RWPE2 (cell line): Measurements from ENCODE around the gene ZG16.
"Not testable (repeated sequence)": the region's sequence is repeated elsewhere in the genome, so short reads cannot be mapped to it uniquely, and the experiment has no call there.

Experiments used
- ATAC-seq: fragments of 200-7000 bp; cut with Tn5 transposase; 3 replicates; pipeline ENCODE4 v1.9.1; 2021; ENCODE audit warnings: low read depth
- DNase-seq: peaks from one replicate; pipeline ENCODE4 v3.0.0-alpha.2; 2020; ENCODE audit warnings: low spot score
- H3K27ac ChIP-seq: fragments of 450-650 bp; 2 replicates; pipeline ENCODE4 v1.5.1; 2017; ENCODE audit warnings: mild to moderate bottlenecking; ENCODE audit not compliant: poor library complexity, severe bottlenecking
- H3K27me3 ChIP-seq: fragments of 250-450 bp; sonication (Bioruptor Pico); 2 replicates; pipeline ENCODE4 v1.5.1; 2021; ENCODE audit warnings: mild to moderate bottlenecking, moderate library complexity; ENCODE audit not compliant: insufficient read depth, poor library complexity, severe bottlenecking
- H3K36me3 ChIP-seq: fragments of 250-450 bp; sonication (Bioruptor Pico); 2 replicates; pipeline ENCODE4 v1.5.1; 2020; ENCODE audit warnings: low read depth, mild to moderate bottlenecking, moderate library complexity
- H3K4me1 ChIP-seq: fragments of 250-450 bp; sonication (Bioruptor Pico); 2 replicates; pipeline ENCODE4 v1.5.1; 2021; ENCODE audit warnings: mild to moderate bottlenecking, moderate library complexity; ENCODE audit not compliant: insufficient read depth, poor library complexity, severe bottlenecking
- H3K4me3 ChIP-seq: fragments of 250-450 bp; sonication (Bioruptor Pico); 2 replicates; pipeline ENCODE4 v1.5.1; 2021; ENCODE audit warnings: mild to moderate bottlenecking, moderate library complexity; ENCODE audit not compliant: severe bottlenecking
- H3K9me3 ChIP-seq: fragments of 250-450 bp; sonication (Bioruptor Pico); 2 replicates; pipeline ENCODE4 v1.5.1; 2021; ENCODE audit warnings: mild to moderate bottlenecking, moderate library complexity; ENCODE audit not compliant: severe bottlenecking
- TF ChIP-seq, protein P1 (sequence below): fragments of 450-650 bp; IDR thresholded peaks from one replicate; pipeline ENCODE4 v1.5.1; 2017; ENCODE audit warnings: mild to moderate bottlenecking, moderate library complexity; ENCODE audit not compliant: poor library complexity, severe bottlenecking

ZG16 gene

DNA sequence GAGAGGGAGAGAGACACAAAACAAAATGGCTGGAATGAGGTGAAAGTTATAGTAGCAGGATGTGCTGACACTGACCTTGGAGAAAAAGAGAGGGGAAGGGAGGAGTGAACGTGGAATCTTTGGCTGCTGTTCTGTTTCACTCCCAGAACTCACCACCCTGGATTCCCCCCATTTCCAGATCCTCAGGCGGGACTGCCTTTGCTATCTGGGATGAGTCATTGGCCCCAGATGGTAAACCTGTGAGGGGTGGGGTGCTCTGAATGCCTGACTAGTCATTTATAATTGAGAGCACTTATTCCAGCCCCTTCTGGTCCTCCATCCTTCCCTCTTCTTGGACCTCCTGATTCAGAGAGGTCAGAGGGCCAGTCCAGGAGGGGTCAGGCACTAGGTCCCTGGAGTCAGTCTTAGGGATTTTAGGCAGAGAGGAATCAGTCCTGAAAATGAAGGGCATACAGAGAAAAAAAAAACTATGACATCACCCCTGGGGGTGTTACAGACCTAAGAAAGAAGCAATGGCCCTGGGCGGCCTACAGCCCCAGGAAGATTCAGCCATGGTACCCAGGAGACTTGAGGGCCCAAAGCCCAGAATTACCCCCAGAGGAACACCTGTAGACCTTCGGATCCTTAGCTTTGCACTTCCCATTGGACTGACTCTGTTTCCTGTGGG is 2.2 kb upstream of the ZG16 start:
- no peak for DNase-seq
- Histone ChIP-seq H3K9me3 (no peaks in the 10 kb centered on the region), H3K4me1 (no peaks in the 10 kb centered on the region), H3K27me3 (no peaks in the 10 kb centered on the region), H3K27ac (no peak overlapping the region), H3K4me3 (no peak overlapping the region), H3K36me3 (no peaks in the 10 kb centered on the region)
- TF ChIP-seq, protein P1, sequence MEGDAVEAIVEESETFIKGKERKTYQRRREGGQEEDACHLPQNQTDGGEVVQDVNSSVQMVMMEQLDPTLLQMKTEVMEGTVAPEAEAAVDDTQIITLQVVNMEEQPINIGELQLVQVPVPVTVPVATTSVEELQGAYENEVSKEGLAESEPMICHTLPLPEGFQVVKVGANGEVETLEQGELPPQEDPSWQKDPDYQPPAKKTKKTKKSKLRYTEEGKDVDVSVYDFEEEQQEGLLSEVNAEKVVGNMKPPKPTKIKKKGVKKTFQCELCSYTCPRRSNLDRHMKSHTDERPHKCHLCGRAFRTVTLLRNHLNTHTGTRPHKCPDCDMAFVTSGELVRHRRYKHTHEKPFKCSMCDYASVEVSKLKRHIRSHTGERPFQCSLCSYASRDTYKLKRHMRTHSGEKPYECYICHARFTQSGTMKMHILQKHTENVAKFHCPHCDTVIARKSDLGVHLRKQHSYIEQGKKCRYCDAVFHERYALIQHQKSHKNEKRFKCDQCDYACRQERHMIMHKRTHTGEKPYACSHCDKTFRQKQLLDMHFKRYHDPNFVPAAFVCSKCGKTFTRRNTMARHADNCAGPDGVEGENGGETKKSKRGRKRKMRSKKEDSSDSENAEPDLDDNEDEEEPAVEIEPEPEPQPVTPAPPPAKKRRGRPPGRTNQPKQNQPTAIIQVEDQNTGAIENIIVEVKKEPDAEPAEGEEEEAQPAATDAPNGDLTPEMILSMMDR, result no peak
- peak; percentile 83 for ATAC-seq

DNA sequence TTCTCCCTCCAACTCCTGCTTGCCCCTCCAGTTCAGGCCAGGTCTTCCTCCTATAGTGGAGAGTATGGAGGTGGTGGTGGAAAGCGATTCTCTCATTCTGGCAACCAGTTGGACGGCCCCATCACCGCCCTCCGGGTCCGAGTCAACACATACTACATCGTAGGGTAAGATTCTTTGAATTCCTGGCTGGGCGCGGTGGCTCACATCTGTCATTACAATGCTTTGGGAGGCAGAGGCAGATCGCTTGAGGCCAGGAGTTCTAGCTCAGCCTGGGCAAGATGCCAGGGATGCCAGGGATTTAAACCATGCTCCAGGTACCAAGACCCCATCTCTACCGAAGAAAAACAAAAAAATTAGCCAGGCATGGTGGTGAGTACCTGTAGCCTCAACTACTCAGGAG is 1.4 kb downstream of the ZG16 start:
- DNase-seq (peak; percentile 76), ATAC-seq (peak; percentile 49)
- Histone ChIP-seq H3K9me3 (no peaks in the 10 kb centered on the region), H3K36me3 (no peaks in the 10 kb centered on the region), H3K27me3 (no peaks in the 10 kb centered on the region), H3K4me3 (no peak overlapping the region), H3K27ac (no peak overlapping the region), H3K4me1 (peaks cover 7% of the 10 kb centered on the region)
- TF ChIP-seq, protein P1, result no peak

DNA sequence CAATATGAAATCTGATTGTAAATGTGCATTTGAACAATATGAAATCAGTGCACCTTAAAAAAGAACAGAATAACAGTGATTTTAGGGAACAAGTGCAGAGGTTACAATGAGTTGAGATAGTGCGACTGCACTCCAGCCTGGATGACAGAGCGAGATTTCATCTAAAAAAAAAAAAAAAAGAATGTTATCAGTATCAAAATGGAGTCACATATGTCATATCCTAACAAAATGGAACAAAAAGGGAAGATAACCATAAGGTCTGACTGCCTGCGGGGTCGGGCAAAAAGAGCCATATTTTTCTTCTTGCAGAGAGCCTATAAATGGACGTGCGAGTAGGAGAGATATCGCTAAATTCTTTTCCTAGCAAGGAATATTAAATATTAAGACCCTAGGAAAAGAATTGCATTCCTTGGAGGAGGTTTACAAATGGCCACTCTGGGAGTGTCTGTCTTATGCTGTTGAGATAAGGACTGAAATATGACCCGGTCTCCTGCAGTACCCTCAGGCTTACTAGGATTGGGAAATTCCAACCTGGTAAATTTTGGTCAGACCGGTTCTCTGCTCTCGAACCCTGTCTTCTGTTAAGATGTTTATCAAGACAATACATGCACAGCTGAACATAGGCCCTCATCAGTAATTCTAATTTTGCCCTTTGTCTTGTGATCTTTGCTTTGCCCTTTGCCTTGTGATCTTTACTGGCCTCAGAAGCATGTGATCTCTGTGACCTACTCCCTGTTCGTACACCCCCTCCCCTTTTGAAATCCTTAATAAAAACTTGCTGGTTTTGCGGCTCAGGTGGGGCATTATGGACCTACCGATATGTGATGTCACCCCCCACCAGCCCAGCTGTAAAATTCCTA is 5.3 kb downstream of the ZG16 start:
- DNase-seq, H3K4me1 ChIP-seq, H3K4me3 ChIP-seq, H3K36me3 ChIP-seq, H3K27me3 ChIP-seq, H3K27ac ChIP-seq, ATAC-seq, H3K9me3 ChIP-seq: not testable (repeated sequence)

DNA sequence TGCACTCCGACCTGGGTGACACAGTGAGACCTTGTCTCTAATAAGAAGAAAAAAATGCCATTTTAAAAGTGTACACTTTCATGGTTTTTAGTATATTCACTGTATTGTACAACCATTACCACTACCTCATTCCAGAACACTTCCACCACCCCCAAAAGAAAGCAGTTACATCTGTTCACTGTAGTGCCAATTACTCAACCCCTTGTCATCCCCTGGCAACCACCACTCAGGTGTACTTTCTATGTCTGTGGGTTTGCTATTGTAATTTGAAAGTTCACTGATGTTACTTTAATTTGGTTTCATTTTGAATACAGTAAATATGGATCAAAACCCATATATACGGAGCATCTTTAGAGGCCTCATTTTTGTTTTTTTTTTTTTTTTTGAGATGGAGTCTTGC is 6.1 kb downstream of the ZG16 start:
- DNase-seq (no peak), ATAC-seq (peak; percentile 83)
- H3K9me3 ChIP-seq, result no peaks in the 10 kb centered on the region
- TF ChIP-seq, protein P1, result no peak
- no peak overlapping the region for H3K27ac ChIP-seq
- H3K4me3 ChIP-seq, result no peak overlapping the region
- peaks cover 7% of the 10 kb centered on the region for H3K4me1 ChIP-seq
- H3K27me3 ChIP-seq, result no peaks in the 10 kb centered on the region
- no peaks in the 10 kb centered on the region for H3K36me3 ChIP-seq

DNA sequence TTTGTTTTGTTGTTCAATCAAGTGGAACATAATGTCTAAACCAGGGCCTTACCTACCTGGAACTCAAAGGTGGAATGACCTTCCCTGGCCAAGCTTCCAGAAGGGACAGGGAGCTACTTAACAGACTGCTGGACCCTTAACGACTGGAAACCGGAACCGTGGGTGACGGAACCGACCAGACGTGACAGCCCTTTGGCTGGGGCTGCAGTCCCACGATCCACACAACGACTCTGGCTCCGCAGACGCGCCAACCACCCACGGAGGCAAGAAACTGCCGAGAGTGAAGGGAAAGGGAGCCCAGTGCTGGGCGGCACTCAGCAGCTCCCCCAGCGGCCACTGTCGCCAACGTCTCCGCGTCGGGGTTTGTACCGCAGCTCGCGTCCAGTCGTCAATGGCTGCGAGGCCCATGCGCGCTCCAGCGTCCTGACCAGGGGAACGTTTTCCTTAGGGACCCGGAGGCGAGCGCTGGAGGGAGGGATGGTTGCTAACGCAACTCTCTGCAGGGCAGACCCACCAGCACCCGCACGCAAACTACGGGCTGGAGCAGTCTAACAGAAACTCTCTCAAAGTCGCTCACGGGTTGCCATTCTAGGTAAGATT is 6.9 kb downstream of the ZG16 start:
- H3K36me3 ChIP-seq, result no peaks in the 10 kb centered on the region
- H3K4me3 ChIP-seq, result no peak overlapping the region
- H3K4me1 ChIP-seq, result peaks cover 7% of the 10 kb centered on the region
- DNase-seq (no peak), ATAC-seq (no peak)
- TF ChIP-seq, protein P1, result peak; percentile 46
- no peaks in the 10 kb centered on the region for H3K27me3 ChIP-seq
- no peaks in the 10 kb centered on the region for H3K9me3 ChIP-seq
- H3K27ac ChIP-seq, result no peak overlapping the region

DNA sequence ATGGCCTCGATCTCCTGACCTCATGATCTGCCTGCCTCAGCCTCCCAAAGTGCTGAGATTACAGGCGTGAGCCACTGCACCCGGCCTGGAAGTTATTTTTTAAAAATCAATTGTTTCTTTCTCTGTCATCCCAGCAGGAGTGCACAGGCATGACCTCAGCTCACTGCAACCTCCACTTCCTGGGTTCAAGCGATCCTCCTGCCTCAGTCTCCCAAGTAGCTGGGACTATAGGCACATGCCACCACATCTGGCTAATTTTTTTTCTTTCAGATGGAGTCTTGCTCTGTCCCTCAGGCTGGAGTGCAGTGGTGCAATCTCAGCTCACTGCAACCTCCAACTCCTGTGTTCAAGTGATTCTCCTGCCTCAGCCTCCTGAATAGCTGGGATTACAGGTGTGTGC is 9.1 kb downstream of the ZG16 start:
- not testable (repeated sequence) for H3K4me1 ChIP-seq, DNase-seq, H3K27me3 ChIP-seq, H3K36me3 ChIP-seq, H3K9me3 ChIP-seq, ATAC-seq, H3K4me3 ChIP-seq, H3K27ac ChIP-seq
